HUES6 (cell line): ENCODE data around the gene WIPF2.

Source experiments
- H3K27ac ChIP-seq: 2 replicates; pipeline ENCODE4 v1.7.0; 2013; ENCODE audit warnings: low read depth, mild to moderate bottlenecking, low read length, inconsistent platforms
- H3K27me3 ChIP-seq: 2 replicates; pipeline ENCODE4 v1.6.1; 2013; ENCODE audit warnings: low read length; ENCODE audit not compliant: control insufficient read depth, insufficient read depth
- H3K36me3 ChIP-seq: 2 replicates; pipeline ENCODE4 v1.6.1; 2013; ENCODE audit warnings: low read length; ENCODE audit not compliant: control insufficient read depth, insufficient read depth
- H3K4me1 ChIP-seq: 2 replicates; pipeline ENCODE4 v1.6.1; 2013; ENCODE audit warnings: low read length; ENCODE audit not compliant: control insufficient read depth, insufficient read depth
- H3K4me3 ChIP-seq: 2 replicates; pipeline ENCODE4 v1.5.1; 2013; ENCODE audit warnings: low read depth, low read length
- H3K9ac ChIP-seq: one replicate; pipeline ENCODE4 v1.6.1; 2013; ENCODE audit warnings: mild to moderate bottlenecking, low read length
- H3K9me3 ChIP-seq: 2 replicates; pipeline ENCODE4 v1.6.1; 2013; ENCODE audit warnings: low read depth, low read length; ENCODE audit not compliant: control insufficient read depth, insufficient read depth

Gene WIPF2

DNA sequence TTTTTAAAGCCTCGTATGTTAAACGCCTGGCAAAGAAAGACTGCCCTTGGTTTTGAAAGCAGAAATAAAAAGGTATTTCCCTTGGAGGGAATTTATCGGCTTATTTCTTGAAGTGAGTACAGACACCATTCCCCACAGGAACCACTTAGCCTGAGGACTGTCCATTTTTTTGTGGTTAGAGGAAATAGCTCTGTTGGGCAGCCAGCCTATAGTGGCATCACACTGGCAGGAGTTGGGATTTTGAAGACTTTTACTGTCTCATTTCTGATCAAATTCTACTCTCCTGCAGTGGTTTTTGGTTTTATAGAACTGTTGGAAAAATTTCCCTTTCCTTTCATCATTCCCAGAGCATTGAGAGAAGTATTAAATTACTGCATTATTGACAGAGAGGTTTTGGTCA, 34.5 kb downstream of the WIPF2 start:
- no peak overlapping the region for H3K9ac ChIP-seq
- H3K27ac ChIP-seq: no peak overlapping the region
- H3K4me1 ChIP-seq: no peaks in the 10 kb centered on the region
- H3K36me3 ChIP-seq: peaks cover 16% of the 10 kb centered on the region
- no peak overlapping the region for H3K4me3 ChIP-seq
- no peaks in the 10 kb centered on the region for H3K9me3 ChIP-seq
- H3K27me3 ChIP-seq: no peaks in the 10 kb centered on the region

DNA sequence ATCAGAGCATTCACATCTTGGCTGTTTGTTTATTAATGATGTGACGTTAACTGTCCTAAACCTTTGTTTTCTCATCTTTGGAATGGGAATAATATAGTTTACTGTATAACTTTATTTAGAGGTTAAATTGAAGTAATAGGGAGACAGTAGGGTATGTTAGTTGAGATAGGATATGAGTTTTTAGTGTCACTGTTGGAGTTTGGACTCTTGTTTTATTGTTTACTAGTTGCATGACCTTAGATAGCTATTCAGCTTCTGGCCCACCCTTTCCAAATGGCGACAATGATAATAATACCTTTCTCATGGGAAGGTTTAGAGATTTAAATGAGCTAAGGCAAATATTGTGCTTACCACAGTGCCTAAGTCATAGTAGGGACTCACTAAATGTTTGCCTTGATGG, 40.4 kb downstream of the WIPF2 start:
- H3K27me3 ChIP-seq: no peaks in the 10 kb centered on the region
- no peak overlapping the region for H3K9ac ChIP-seq
- no peak overlapping the region for H3K27ac ChIP-seq
- H3K36me3 ChIP-seq: peaks cover 44% of the 10 kb centered on the region
- H3K4me1 ChIP-seq: no peaks in the 10 kb centered on the region; the same call in 1 of the 2 replicates
- no peaks in the 10 kb centered on the region for H3K9me3 ChIP-seq
- H3K4me3 ChIP-seq: no peak overlapping the region

DNA sequence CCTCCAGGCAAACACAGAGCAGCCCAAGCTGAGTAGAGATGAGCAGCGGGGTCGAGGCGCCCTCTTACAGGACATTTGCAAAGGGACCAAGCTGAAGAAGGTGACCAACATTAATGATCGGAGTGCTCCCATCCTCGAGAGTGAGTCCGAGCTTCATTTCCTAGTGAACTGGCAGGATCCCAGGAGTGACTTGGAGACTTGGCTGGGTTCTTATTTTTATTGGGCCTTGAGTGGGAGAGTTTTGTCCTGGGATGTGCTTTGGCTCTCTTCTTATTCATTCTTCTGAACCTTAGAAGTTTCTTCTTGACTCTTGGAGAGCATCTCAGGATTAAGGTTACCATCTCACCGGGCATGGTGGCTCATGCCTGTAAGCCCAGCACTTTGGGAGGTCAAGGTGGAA, 41.4 kb downstream of the WIPF2 start:
- Histone ChIP-seq H3K36me3 (peaks cover 54% of the 10 kb centered on the region), H3K4me3 (no peak overlapping the region)

DNA sequence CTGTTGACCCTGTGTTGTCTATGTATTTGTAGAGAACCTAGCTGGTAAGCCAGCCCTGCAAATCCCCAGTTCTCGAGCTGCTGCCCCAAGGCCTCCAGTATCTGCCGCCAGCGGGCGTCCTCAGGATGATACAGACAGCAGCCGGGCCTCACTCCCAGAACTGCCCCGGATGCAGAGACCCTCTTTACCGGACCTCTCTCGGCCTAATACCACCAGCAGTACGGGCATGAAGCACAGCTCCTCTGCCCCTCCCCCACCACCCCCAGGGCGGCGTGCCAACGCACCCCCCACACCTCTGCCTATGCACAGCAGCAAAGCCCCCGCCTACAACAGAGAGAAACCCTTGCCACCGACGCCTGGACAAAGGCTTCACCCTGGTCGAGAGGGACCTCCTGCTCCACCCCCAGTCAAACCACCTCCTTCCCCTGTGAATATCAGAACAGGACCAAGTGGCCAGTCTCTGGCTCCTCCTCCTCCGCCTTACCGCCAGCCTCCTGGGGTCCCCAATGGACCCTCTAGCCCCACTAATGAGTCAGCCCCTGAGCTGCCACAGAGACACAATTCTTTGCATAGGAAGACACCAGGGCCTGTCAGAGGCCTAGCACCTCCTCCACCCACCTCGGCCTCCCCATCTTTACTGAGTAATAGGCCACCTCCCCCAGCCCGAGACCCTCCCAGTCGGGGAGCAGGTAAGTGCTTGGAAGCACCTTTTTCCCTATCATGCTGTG, 45.5 kb downstream of the WIPF2 start:
- no peak overlapping the region for H3K27ac ChIP-seq
- no peaks in the 10 kb centered on the region for H3K9me3 ChIP-seq
- H3K27me3 ChIP-seq: no peaks in the 10 kb centered on the region
- H3K36me3 ChIP-seq: peaks cover 61% of the 10 kb centered on the region
- no peak overlapping the region for H3K4me3 ChIP-seq
- no peak overlapping the region for H3K9ac ChIP-seq
- H3K4me1 ChIP-seq: no peaks in the 10 kb centered on the region; the same call in 1 of the 2 replicates

More for the DNA sequence above, 41.4 kb downstream of the WIPF2 start:
- Histone ChIP-seq H3K27ac (no peak overlapping the region), H3K9ac (no peak overlapping the region), H3K9me3 (no peaks in the 10 kb centered on the region), H3K4me1 (no peaks in the 10 kb centered on the region; the same call in 1 of the 2 replicates), H3K27me3 (no peaks in the 10 kb centered on the region)

DNA sequence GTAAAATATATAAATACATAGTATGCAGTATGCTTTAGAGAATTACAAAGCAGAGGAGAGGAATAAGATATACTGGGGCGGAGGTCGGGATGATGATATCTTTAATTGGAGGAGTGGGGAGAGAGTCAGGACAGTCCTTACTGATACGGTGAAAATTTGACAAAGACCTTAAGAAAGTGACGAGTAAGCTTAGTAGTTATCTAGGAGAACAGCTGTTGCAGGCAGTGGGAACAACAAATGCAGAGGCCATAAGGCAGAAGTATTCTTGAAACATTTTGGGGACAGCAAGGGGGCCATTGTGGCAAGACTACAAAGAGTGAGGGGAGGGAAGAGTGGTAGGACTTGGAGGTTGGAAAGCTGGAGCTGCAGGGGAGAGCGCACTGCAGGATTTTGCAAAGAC, 46.2 kb downstream of the WIPF2 start:
- Histone ChIP-seq H3K4me3 (no peak overlapping the region), H3K36me3 (peaks cover 62% of the 10 kb centered on the region)

DNA sequence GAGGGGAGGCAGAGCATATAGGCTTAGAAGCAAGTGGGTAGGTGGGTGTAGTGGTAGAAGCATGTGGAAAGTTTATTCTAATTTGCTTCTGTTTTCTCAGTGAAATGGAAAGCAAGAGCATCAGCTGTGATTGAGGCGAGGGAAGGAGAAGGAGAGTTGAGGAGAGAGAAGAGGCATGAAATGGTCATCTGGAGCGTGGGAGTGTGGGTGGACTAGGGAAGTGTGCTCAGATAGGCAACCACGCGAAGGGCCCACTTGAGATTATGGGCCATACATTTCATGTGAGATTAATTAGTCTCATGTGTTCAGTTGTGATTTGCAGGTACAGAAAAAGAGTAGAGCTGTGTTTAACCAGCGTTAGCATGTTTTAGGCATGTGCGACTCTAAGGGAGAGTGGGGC, 47.8 kb downstream of the WIPF2 start:
- no peak overlapping the region for H3K9ac ChIP-seq
- H3K36me3 ChIP-seq: peaks cover 65% of the 10 kb centered on the region
- H3K4me1 ChIP-seq: no peaks in the 10 kb centered on the region; the same call in 1 of the 2 replicates
- H3K9me3 ChIP-seq: no peaks in the 10 kb centered on the region
- no peak overlapping the region for H3K27ac ChIP-seq
- H3K4me3 ChIP-seq: no peak overlapping the region
- H3K27me3 ChIP-seq: no peaks in the 10 kb centered on the region

More for the DNA sequence above, 46.2 kb downstream of the WIPF2 start:
- no peak overlapping the region for H3K9ac ChIP-seq
- H3K9me3 ChIP-seq: no peaks in the 10 kb centered on the region
- H3K27ac ChIP-seq: no peak overlapping the region
- no peaks in the 10 kb centered on the region; the same call in 1 of the 2 replicates for H3K4me1 ChIP-seq
- H3K27me3 ChIP-seq: no peaks in the 10 kb centered on the region

DNA sequence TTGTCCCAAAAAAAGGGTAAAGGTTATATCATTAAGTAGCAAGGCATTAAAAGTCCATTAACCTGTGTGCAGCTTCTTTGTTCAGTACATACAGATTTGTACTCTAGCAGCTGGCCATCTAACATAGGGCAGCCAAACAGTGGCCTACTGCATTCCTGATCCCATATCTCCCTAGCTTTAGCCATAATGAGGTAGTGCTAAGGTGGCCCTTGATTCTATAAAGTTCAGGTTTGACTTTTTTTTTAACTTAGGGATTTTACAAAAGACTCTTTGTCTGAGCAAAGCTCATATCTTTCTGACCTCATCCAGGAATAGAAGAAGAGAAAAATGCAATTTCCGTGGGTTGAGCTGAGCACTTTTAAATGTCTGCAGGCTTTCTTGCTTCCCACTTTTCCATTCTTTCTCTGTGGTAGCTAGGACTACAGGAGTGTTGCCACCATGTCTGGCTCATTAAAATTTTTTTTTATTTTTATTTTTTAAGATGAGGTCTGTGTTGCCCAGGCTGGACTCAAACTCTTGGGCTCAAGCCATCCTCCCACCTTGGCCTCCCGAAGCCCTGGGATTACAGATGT, 49.1 kb downstream of the WIPF2 start:
- Histone ChIP-seq H3K36me3 (peaks cover 60% of the 10 kb centered on the region), H3K9me3 (no peaks in the 10 kb centered on the region), H3K4me1 (no peaks in the 10 kb centered on the region; the same call in 1 of the 2 replicates), H3K9ac (no peak overlapping the region), H3K4me3 (no peak overlapping the region), H3K27me3 (no peaks in the 10 kb centered on the region), H3K27ac (no peak overlapping the region)

DNA sequence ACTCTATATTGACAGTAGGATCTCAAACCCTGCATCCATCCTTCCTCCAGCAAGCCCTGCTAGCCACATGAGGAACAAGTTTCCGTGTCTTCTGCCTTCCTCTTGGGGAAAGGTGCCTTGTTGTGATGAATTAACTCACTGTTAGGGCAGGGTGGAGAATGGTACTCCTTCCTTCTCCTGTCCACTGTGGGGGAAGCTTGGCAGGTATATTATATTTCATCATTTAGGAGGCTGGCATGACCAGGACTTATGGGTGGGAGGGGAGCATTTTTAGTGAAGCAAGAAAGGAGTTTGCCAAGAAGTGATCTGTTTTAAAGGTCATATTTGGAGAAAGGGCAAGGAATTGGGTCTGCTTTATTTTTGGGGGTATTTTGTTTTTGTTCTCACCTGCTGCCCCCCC, 59.3 kb downstream of the WIPF2 start:
- Histone ChIP-seq H3K36me3 (peaks cover 55% of the 10 kb centered on the region), H3K4me3 (no peak overlapping the region), H3K9ac (no peak overlapping the region), H3K4me1 (peaks cover 12% of the 10 kb centered on the region), H3K9me3 (no peaks in the 10 kb centered on the region), H3K27me3 (no peaks in the 10 kb centered on the region), H3K27ac (no peak overlapping the region)

DNA sequence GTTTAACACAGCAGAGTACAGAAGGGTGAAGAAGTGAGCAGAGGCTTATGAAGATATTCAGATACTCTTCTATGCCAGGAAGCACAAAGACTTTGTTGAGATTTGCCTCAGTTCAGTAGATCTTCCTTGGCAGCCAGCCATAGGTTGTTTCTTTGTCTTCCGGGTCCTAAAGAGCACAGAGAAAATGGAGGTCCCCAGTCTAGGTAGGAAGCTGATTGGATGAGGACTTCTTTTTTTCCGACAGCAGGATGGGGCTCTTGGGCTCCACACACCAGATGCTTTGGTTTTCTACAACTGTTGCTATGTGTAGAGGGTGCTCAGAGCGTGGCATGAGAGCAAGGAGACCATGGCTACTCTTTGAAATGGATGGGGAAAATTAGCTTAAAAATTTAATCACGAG, 60.3 kb downstream of the WIPF2 start:
- Histone ChIP-seq H3K27ac (no peak overlapping the region), H3K4me3 (no peak overlapping the region), H3K27me3 (no peaks in the 10 kb centered on the region), H3K36me3 (peaks cover 47% of the 10 kb centered on the region), H3K9ac (no peak overlapping the region), H3K4me1 (peaks cover 12% of the 10 kb centered on the region), H3K9me3 (no peaks in the 10 kb centered on the region)

DNA sequence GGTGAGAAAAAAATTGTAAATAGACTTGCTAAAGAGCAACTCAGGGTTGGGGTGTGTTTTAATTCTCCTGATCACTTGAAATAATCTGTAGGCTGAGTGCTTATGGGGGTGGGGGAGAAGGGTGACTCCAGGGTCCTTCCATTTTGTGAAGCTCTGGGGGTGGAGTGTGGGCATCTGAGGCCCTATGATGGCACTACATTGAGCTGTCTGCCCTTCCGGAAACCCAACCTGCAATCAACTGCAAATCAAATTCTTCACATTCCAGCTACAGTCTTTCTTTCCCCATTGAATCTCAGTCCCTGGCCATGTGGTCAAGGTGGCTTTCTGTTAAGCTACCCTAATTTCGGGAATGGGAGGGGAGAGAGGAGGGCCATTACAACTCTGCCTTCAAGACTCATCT, 62.6 kb downstream of the WIPF2 start:
- Histone ChIP-seq H3K36me3 (peaks cover 32% of the 10 kb centered on the region), H3K9me3 (no peaks in the 10 kb centered on the region), H3K4me1 (peaks cover 12% of the 10 kb centered on the region), H3K9ac (no peak overlapping the region), H3K27ac (peak overlapping the region; percentile 57), H3K27me3 (no peaks in the 10 kb centered on the region), H3K4me3 (no peak overlapping the region)

DNA sequence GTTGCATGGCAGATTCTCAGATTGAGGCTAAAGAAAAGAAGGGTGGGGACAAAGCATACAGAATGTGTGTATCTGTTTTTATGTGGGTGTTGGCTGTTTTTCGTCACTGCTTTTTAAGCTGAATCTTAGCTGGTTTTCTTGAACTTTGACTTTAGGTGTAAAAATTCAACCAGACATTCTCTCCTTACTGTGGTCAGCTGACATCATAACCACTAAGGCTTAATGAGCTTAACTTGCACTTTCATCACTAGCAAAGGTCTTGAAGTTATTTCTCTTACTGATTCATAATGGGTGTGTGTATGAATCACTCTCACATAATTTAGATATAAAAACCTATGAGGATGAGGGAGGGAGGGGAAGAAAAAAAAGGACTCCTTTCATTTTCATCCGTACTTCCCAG, 64.6 kb downstream of the WIPF2 start:
- Histone ChIP-seq H3K4me3 (no peak overlapping the region), H3K9me3 (no peaks in the 10 kb centered on the region), H3K27ac (no peak overlapping the region), H3K4me1 (peaks cover 12% of the 10 kb centered on the region), H3K9ac (no peak overlapping the region), H3K36me3 (peaks cover 14% of the 10 kb centered on the region), H3K27me3 (no peaks in the 10 kb centered on the region)
